HUDEP-2 (cell line): ENCODE data around the gene SLC25A29.
"Not testable (repeated sequence)": the region's sequence is repeated elsewhere in the genome, so short reads cannot be mapped to it uniquely, and the experiment has no call there.

Source experiments
- DNase-seq, 76 experiments: peaks; one replicate each; lab custom pipeline; 2025; ENCODE audit not compliant: unreplicated experiment in 76 of 76; lab: John Stamatoyannopoulos, UW

The SLC25A29 gene

GRCh38 chr14:100312877-100313400, 6.7 kb upstream of the SLC25A29 start:
- DNase-seq, result no peak

DNA sequence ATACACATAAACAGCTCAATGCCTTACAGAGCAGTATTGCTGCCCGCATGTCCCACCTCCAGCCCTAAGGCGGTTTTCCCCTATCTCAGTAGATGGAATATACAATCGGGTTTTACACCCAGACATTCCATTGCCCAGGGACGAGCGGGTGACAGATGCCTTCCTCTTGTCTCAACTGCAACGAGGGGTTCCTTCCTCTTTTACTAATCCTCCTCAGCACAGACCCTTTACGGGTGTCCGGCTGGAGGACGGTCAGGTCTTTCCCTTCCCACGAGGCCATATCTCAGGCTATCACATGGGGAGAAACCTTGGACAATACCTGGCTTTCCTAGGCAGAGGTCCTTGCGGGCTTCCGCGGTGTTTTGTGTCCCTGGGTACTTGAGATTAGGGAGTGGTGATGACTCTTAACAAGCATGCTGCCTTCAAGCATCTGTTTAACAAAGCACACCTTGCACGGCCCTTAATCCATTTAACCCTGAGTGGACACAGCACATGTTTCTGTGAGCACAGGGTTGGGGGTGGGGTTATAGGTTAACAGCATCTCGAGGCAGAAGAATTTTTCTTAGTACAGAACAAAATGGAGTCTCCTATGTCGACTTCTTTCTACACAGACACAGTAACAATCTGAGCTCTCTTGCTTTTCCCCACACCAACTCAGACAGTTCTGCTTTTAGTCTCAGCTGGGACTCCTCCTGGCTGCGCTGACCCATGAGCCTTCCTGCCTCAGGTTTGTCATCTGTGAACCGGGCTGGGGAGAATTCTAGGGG, 6.0 kb upstream of the SLC25A29 start:
- DNase-seq, result not testable (repeated sequence)

GRCh38 chr14:100309028-100309737, 2.9 kb upstream of the SLC25A29 start:
- DNase-seq, result no peak

GRCh38 chr14:100308427-100308792, 2.2 kb upstream of the SLC25A29 start:
- not testable (repeated sequence) for DNase-seq

GRCh38 chr14:100307766-100308426, 1.7 kb upstream of the SLC25A29 start:
- DNase-seq, result no peak

DNA sequence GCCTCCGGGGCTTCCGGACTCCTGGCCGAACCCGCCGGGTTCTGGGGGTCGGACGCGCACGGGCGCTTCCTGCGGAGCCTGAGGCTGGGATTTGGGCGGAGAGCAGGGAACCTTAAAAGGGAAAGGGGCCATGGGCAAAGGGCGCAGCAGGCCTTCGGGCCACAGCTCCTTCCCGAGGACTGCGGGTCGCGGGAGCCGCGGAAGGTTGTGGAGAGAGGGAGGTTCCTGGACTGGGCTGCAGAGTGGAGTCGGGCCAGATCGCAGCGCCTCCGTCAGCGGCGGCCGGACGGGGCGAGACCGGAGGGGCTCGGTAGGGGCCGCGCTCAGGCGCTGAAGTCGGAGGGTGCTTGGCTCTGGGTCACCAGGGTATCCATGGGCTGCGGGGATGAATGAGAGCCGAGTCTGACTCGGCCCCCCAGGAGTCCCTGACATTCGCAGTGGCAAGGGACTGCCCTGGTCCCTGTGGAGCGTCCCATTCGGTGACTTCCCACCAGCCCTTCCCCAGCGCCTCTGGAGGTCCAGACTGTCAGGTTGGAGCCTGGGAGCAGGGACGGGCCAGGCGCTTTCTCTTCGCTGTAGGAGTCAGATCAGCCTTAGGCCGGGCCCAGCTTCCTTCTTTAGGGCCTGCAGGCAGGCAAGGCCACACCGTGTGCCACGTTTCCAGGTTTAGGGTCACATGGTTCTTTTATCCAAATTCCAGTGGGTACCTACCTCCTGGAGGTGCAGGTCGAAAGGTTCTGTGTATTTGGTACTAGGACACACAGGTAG, 938 bp upstream of the SLC25A29 start:
- DNase-seq, result peak in 2 of 76 experiments; percentile 18 to 36

GRCh38 chr14:100305324-100306100, 732 bp downstream of the SLC25A29 start:
- peak in 2 of 76 experiments; percentile 38 to 40 for DNase-seq

- DNase-seq, result peak in 51 of 76 experiments; percentile 7 to 68 (median 35)
These were observed 1.4 kb downstream of the SLC25A29 start for GRCh38 chr14:100304825-100305323.

GRCh38 chr14:100303925-100304324, 2.3 kb downstream of the SLC25A29 start:
- DNase-seq, result no peak

DNA sequence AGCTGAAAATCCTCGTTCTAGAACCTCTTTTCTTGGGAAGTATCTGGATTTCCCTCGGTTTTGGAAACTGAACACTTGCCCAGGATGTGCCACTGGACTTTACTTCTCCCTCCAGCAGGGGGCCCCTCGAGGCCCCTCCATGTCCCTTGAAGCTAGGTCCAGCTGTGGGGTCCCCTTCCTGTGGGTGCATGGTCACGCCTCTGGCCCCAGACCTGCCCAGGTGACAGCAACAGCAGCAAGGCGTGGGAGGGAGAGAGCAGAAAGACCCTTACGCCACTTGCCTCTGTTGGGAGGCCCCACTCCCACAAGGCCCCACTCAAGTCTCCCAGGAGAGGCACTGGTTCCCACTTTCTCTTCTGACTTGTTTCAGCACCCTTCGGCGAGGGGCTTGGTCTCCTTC, 3.1 kb downstream of the SLC25A29 start:
- DNase-seq, result peak in 3 of 76 experiments; percentile 14 to 31 (median 16)

GRCh38 chr14:100302616-100303015, 3.6 kb downstream of the SLC25A29 start:
- peak in 11 of 76 experiments; percentile 5 to 29 (median 16) for DNase-seq

- DNase-seq, result no peak
These were observed 7.0 kb downstream of the SLC25A29 start for GRCh38 chr14:100299238-100299560.

GRCh38 chr14:100298551-100299237, 7.5 kb downstream of the SLC25A29 start:
- DNase-seq, result no peak

GRCh38 chr14:100297320-100298300, 8.6 kb downstream of the SLC25A29 start:
- peak in 45 of 76 experiments; percentile 10 to 66 (median 32) for DNase-seq

GRCh38 chr14:100296729-100297128, 9.5 kb downstream of the SLC25A29 start:
- DNase-seq, result not testable (repeated sequence)

DNA sequence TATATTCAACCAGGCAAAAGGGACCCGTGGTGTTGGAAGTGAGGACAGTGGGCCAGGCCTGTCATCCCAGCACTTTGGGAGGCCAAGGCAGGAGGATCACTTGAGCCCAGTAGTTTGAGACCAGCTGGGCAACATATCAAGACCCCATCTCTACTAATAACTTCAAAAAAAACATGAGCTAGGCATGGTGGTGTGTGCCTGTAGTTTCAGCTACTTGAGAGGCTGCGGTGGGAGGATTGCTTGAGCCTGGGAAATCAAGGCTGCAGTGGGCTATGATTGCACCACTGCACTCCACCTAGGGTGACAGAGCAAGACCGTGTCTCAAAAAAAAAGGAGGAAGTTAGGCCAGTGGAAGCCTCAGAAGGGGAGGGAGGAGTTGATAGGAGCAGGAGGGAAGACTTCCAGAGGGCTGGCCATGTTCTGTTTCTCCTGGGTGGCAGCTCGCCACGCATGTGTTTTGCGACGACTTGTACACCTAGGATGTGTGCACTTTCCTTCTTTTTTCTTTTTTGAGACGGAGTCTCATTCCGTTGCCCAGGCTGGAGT, 10.1 kb downstream of the SLC25A29 start:
- no peak for DNase-seq

- DNase-seq, result no peak
These were observed 10.7 kb downstream of the SLC25A29 start for GRCh38 chr14:100295376-100296105.
